ENCODE data around the gene ELFN1. TPM values are rescaled to one million over a fixed set of nuclear protein-coding genes. Genes with fewer than 3 reads are reported as not detected.

ELFN1 gene
- total and polyA plus RNA-seq, 10 of the 15 experiments (the other 5 are each of a cell fraction or from before 2014, with no cell fraction given) = 0.04 TPM; not detected in 9

- no peak for TF ChIP-seq PRDM15 (CRISPR knock-in tag; IDR thresholded peaks at IDR 0.05)
Measured at GRCh38 chr7:1691096-1691495, 21.0 kb downstream of the ELFN1 start (continued).

- Histone ChIP-seq H3K4me1 (ENCODE audit: control insufficient read depth, insufficient read depth, low read length) (no peaks in the 10 kb centered on the region), H3K36me3 (ENCODE audit: control insufficient read depth in 2 of 2, insufficient read depth in 2 of 2, low read length in 1 of 2) (no peaks in the 10 kb centered on the region), H3K9me3 (replicated peaks; ENCODE audit: control insufficient read depth, insufficient read depth, low read length) (no peaks in the 10 kb centered on the region), H2AFZ (ENCODE audit: control insufficient read depth, low read depth, low read length) (no peak overlapping the region), H4K20me1 (ENCODE audit: control insufficient read depth, insufficient read depth) (no peaks in the 10 kb centered on the region), H3K27ac (ENCODE audit: control insufficient read depth, insufficient read depth) (no peak overlapping the region), H3K27me3 (replicated peaks in 1 of 2; ENCODE audit: control insufficient read depth in 2 of 2, insufficient read depth in 2 of 2, low read length in 1 of 2) (no peaks in the 10 kb centered on the region), H3K9ac (ENCODE audit: control insufficient read depth, insufficient read depth, low read length) (no peak overlapping the region), H3K4me2 (ENCODE audit: control insufficient read depth, insufficient read depth) (no peak overlapping the region), H3K79me2 (ENCODE audit: control insufficient read depth, insufficient read depth, low read length) (no peaks in the 10 kb centered on the region), H3K4me3 (no peak overlapping the region)
- no TSS peak for BruUV-seq (replicated peaks)
- POLR2A ChIA-PET = interaction anchor here (0.5 kb wide), 1 partner anchor 11 kb away, joined by 4 read pairs; no protein-coding TSS in a partner anchor
- intact Hi-C loops (cut with micrococcal nuclease; ENCODE audit: unreplicated experiment) (no loop called here), in situ Hi-C loops (cut with MboI) (no loop called here)
- SMC1A ChIA-PET (ENCODE audit: uncharacterized antibody, unreplicated experiment) = interaction anchor here (0.7 kb wide), 1 partner anchor 96 kb away, joined by 3 read pairs; no protein-coding TSS in a partner anchor
- no peak for DNase-seq (ENCODE audit: low read depth, low spot score)
- RAD21 ChIA-PET (ENCODE audit: unreplicated experiment) = no interaction called here
- WGBS (ENCODE audit: insufficient coverage, insufficient replicate concordance, low lambda C conversion rate, missing lambda C conversion rate) = 58% methylated on average over 27 of the region's 27 CpGs
- no peak for FAIRE-seq
- no peak for TF ChIP-seq ZBTB11 (CRISPR knock-in tag; IDR thresholded peaks at IDR 0.05)
- ATAC-seq = no peak
- CTCF ChIA-PET = no interaction called here
Measured at GRCh38 chr7:1691601-1692514, 21.8 kb downstream of the ELFN1 start.

All from GM12878 (cell line).